Fibroblast of skin of back (primary cell): ENCODE measurements around the gene CPT1B.

ENCODE experiments used
- DNase-seq: peaks from one replicate; pipeline ENCODE4 v3.0.0-alpha.2; 2013

The CPT1B gene

GRCh38 chr22:50584106-50585096, 6.2 kb upstream of the CPT1B start:
- DNase-seq: no peak

GRCh38 chr22:50583294-50583861, 5.2 kb upstream of the CPT1B start:
- no peak for DNase-seq

- peak; percentile 98 for DNase-seq
These were observed 4.5 kb upstream of the CPT1B start, which contains the start of gene CHKB for GRCh38 chr22:50582493-50583293. Gene CHKB, minus strand, starts transcription at chr22:50582849. Its CDS starts 68 bp downstream, at chr22:50582781.

GRCh38 chr22:50581950-50582492, 3.8 kb upstream of the CPT1B start:
- peak; percentile 9 for DNase-seq

- DNase-seq: no peak
These were observed 3.1 kb upstream of the CPT1B start for GRCh38 chr22:50581031-50581949.

GRCh38 chr22:50579752-50580151, 1.5 kb upstream of the CPT1B start:
- no peak for DNase-seq

GRCh38 chr22:50578776-50579310, 616 bp upstream of the CPT1B start:
- no peak for DNase-seq

GRCh38 chr22:50577697-50577986, 585 bp downstream of the CPT1B start:
- DNase-seq: no peak

GRCh38 chr22:50576806-50577696, 1.2 kb downstream of the CPT1B start:
- no peak for DNase-seq

- peak; percentile 41 for DNase-seq
These were observed 2.2 kb downstream of the CPT1B start for GRCh38 chr22:50576070-50576469.

- no peak for DNase-seq
These were observed 2.7 kb downstream of the CPT1B start for GRCh38 chr22:50575426-50575941.

GRCh38 chr22:50574383-50574755, 3.9 kb downstream of the CPT1B start:
- DNase-seq: no peak

- no peak for DNase-seq
These were observed 4.5 kb downstream of the CPT1B start for GRCh38 chr22:50573491-50574382.

GRCh38 chr22:50572965-50573364, 5.3 kb downstream of the CPT1B start:
- DNase-seq: no peak

GRCh38 chr22:50571264-50572175, 6.7 kb downstream of the CPT1B start:
- no peak for DNase-seq

GRCh38 chr22:50570861-50571260, 7.4 kb downstream of the CPT1B start:
- DNase-seq: no peak

- DNase-seq: no peak
These were observed 8.2 kb downstream of the CPT1B start for GRCh38 chr22:50569896-50570535.
